Transverse colon (tissue), 3 donors: ENCODE data around the gene DTX1.

Source experiments
- EP300 ChIP-seq: sonication (generic); formaldehyde crosslinking; IDR thresholded peaks from one replicate; pipeline ENCODE4 v1.6.1; 2017; ENCODE audit warnings: antibody characterized with exemption, low read depth
- TF ChIP-seq, protein P1 (sequence below), 5 experiments: fragments of 200-600 bp in 3 of 5; fragments of 450-650 bp in 2 of 5; sonication (generic) in 3 of 5; IDR thresholded peaks; 1 replicate in 2 of 5; 2 replicates in 3 of 5; pipeline ENCODE4 v1.5.1; 2016 to 2017; ENCODE audit warnings: antibody characterized with exemption in 5 of 5, inconsistent platforms in 3 of 5, mild to moderate bottlenecking in 2 of 5, moderate library complexity in 1 of 5

DNA sequence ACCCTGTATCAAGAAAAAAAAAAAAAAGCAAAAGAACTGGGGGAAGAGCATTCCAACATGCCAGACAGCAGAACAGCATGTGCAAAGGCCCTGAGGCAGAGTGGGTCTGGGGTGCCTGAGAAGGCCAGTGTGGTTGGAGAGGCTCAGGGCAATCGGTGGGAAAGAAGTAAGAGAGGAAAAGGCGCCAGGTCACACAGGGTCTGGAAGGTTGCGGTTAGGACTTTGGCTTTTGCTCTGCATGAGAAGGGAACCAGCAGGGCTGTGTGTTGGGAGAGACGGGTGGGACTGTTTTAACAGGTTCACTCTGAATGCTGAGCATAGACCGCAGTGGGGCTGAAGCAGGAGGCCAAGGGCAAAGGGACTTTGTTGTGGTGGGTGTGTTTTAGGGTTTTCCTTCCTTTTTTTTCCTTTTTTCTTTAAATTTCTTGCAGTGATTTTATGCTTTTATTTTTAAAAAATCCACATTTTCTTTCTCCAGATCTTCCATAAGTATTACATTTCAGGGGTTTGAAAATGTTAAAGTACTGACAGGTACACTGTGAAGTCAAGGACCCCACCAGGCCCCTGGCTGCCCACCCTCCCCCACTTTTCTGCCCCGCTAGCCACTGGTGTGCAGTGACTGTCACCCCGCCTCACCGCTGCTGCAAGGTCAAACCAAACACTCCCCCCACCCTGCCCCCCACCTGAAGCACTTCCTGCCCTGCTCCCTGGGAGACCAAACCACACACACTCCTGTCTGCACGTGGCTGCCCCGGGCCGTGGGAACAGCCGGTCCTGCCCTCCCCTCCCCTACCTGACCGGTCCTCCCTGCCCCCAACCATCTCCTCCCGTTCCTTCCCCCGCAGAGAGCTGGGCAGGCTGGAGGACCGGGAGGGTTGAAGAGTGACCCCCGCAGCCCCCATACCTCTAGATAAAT lies 30.0 kb downstream of the DTX1 start:
- TF ChIP-seq, protein P1, sequence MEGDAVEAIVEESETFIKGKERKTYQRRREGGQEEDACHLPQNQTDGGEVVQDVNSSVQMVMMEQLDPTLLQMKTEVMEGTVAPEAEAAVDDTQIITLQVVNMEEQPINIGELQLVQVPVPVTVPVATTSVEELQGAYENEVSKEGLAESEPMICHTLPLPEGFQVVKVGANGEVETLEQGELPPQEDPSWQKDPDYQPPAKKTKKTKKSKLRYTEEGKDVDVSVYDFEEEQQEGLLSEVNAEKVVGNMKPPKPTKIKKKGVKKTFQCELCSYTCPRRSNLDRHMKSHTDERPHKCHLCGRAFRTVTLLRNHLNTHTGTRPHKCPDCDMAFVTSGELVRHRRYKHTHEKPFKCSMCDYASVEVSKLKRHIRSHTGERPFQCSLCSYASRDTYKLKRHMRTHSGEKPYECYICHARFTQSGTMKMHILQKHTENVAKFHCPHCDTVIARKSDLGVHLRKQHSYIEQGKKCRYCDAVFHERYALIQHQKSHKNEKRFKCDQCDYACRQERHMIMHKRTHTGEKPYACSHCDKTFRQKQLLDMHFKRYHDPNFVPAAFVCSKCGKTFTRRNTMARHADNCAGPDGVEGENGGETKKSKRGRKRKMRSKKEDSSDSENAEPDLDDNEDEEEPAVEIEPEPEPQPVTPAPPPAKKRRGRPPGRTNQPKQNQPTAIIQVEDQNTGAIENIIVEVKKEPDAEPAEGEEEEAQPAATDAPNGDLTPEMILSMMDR (IDR thresholded peaks at IDR 0.05): no peak
- no peak for TF ChIP-seq EP300
